ENCODE data around the gene FSTL1.

FSTL1 gene

GRCh38 chr3:120369037-120369467 is 81.7 kb downstream of the FSTL1 start:
- H3K36me3 ChIP-seq (ENCODE audit: control insufficient read depth in 1 of 2, insufficient read depth in 2 of 2, low read length in 2 of 2) = no peaks in the 10 kb centered on the region
- no peak overlapping the region for H3K27ac ChIP-seq (ENCODE audit: low read depth, low read length)
- H3K27me3 ChIP-seq (ENCODE audit: control insufficient read depth in 1 of 2, insufficient read depth in 2 of 2, low read length in 2 of 2) = no peaks in the 10 kb centered on the region
- no peak overlapping the region for H3K4me3 ChIP-seq (ENCODE audit: low read depth in 1 of 2, low read length in 2 of 2)
- H3K4me1 ChIP-seq (ENCODE audit: control insufficient read depth in 1 of 2, insufficient read depth in 2 of 2, low read length in 2 of 2) = no peaks in the 10 kb centered on the region
- no peak overlapping the region for H3K9ac ChIP-seq (ENCODE audit: low read depth in 1 of 2, low read length in 2 of 2)
- H3K9me3 ChIP-seq (ENCODE audit: control insufficient read depth in 1 of 2, low read length in 2 of 2) = no peaks in the 10 kb centered on the region

- no peaks in the 10 kb centered on the region for H3K27me3 ChIP-seq (ENCODE audit: control insufficient read depth in 1 of 2, insufficient read depth in 2 of 2, low read length in 2 of 2)
- H3K27ac ChIP-seq (ENCODE audit: low read depth, low read length) = no peak overlapping the region
- no peak overlapping the region for H3K9ac ChIP-seq (ENCODE audit: low read depth in 1 of 2, low read length in 2 of 2)
- no peak overlapping the region for H3K4me3 ChIP-seq (ENCODE audit: low read depth in 1 of 2, low read length in 2 of 2)
- H3K4me1 ChIP-seq (ENCODE audit: control insufficient read depth in 1 of 2, insufficient read depth in 2 of 2, low read length in 2 of 2) = no peaks in the 10 kb centered on the region
- no peaks in the 10 kb centered on the region for H3K9me3 ChIP-seq (ENCODE audit: control insufficient read depth in 1 of 2, low read length in 2 of 2)
- no peaks in the 10 kb centered on the region for H3K36me3 ChIP-seq (ENCODE audit: control insufficient read depth in 1 of 2, insufficient read depth in 2 of 2, low read length in 2 of 2)
These were observed 82.6 kb downstream of the FSTL1 start for GRCh38 chr3:120368172-120368571.

- H3K9ac ChIP-seq (ENCODE audit: low read depth in 1 of 2, low read length in 2 of 2) = no peak overlapping the region
- H3K9me3 ChIP-seq (ENCODE audit: control insufficient read depth in 1 of 2, low read length in 2 of 2) = no peaks in the 10 kb centered on the region
- no peak overlapping the region for H3K27ac ChIP-seq (ENCODE audit: low read depth, low read length)
- no peaks in the 10 kb centered on the region for H3K36me3 ChIP-seq (ENCODE audit: control insufficient read depth in 1 of 2, insufficient read depth in 2 of 2, low read length in 2 of 2)
- no peak overlapping the region for H3K4me3 ChIP-seq (ENCODE audit: low read depth in 1 of 2, low read length in 2 of 2)
- H3K27me3 ChIP-seq (ENCODE audit: control insufficient read depth in 1 of 2, insufficient read depth in 2 of 2, low read length in 2 of 2) = no peaks in the 10 kb centered on the region
- no peaks in the 10 kb centered on the region for H3K4me1 ChIP-seq (ENCODE audit: control insufficient read depth in 1 of 2, insufficient read depth in 2 of 2, low read length in 2 of 2)
These were observed 86.0 kb downstream of the FSTL1 start for GRCh38 chr3:120364821-120365220.

GRCh38 chr3:120364101-120364500 is 86.7 kb downstream of the FSTL1 start:
- no peaks in the 10 kb centered on the region for H3K36me3 ChIP-seq (ENCODE audit: control insufficient read depth in 1 of 2, insufficient read depth in 2 of 2, low read length in 2 of 2)
- no peak overlapping the region for H3K27ac ChIP-seq (ENCODE audit: low read depth, low read length)
- H3K4me3 ChIP-seq (ENCODE audit: low read depth in 1 of 2, low read length in 2 of 2) = no peak overlapping the region
- no peaks in the 10 kb centered on the region for H3K4me1 ChIP-seq (ENCODE audit: control insufficient read depth in 1 of 2, insufficient read depth in 2 of 2, low read length in 2 of 2)
- H3K27me3 ChIP-seq (ENCODE audit: control insufficient read depth in 1 of 2, insufficient read depth in 2 of 2, low read length in 2 of 2) = no peaks in the 10 kb centered on the region
- H3K9me3 ChIP-seq (ENCODE audit: control insufficient read depth in 1 of 2, low read length in 2 of 2) = no peaks in the 10 kb centered on the region
- no peak overlapping the region for H3K9ac ChIP-seq (ENCODE audit: low read depth in 1 of 2, low read length in 2 of 2)

- Histone ChIP-seq H3K9ac (ENCODE audit: low read depth in 1 of 2, low read length in 2 of 2) (no peak overlapping the region), H3K27ac (ENCODE audit: low read depth, low read length) (no peak overlapping the region), H3K27me3 (ENCODE audit: control insufficient read depth in 1 of 2, insufficient read depth in 2 of 2, low read length in 2 of 2) (no peaks in the 10 kb centered on the region), H3K36me3 (ENCODE audit: control insufficient read depth in 1 of 2, insufficient read depth in 2 of 2, low read length in 2 of 2) (no peaks in the 10 kb centered on the region), H3K4me1 (ENCODE audit: control insufficient read depth in 1 of 2, insufficient read depth in 2 of 2, low read length in 2 of 2) (no peaks in the 10 kb centered on the region), H3K9me3 (ENCODE audit: control insufficient read depth in 1 of 2, low read length in 2 of 2) (no peaks in the 10 kb centered on the region), H3K4me3 (ENCODE audit: low read depth in 1 of 2, low read length in 2 of 2) (no peak overlapping the region)
These were observed 93.0 kb downstream of the FSTL1 start for GRCh38 chr3:120357807-120358206.

GRCh38 chr3:120355486-120355885 is 95.3 kb downstream of the FSTL1 start:
- Histone ChIP-seq H3K9ac (ENCODE audit: low read depth in 1 of 2, low read length in 2 of 2) (no peak overlapping the region), H3K4me1 (ENCODE audit: control insufficient read depth in 1 of 2, insufficient read depth in 2 of 2, low read length in 2 of 2) (no peaks in the 10 kb centered on the region), H3K9me3 (ENCODE audit: control insufficient read depth in 1 of 2, low read length in 2 of 2) (no peaks in the 10 kb centered on the region), H3K4me3 (ENCODE audit: low read depth in 1 of 2, low read length in 2 of 2) (no peak overlapping the region), H3K36me3 (ENCODE audit: control insufficient read depth in 1 of 2, insufficient read depth in 2 of 2, low read length in 2 of 2) (no peaks in the 10 kb centered on the region), H3K27me3 (ENCODE audit: control insufficient read depth in 1 of 2, insufficient read depth in 2 of 2, low read length in 2 of 2) (no peaks in the 10 kb centered on the region), H3K27ac (ENCODE audit: low read depth, low read length) (no peak overlapping the region)

GRCh38 chr3:120353463-120353862 is 97.3 kb downstream of the FSTL1 start:
- Histone ChIP-seq H3K36me3 (ENCODE audit: control insufficient read depth in 1 of 2, insufficient read depth in 2 of 2, low read length in 2 of 2) (no peaks in the 10 kb centered on the region), H3K27ac (ENCODE audit: low read depth, low read length) (no peak overlapping the region), H3K9me3 (ENCODE audit: control insufficient read depth in 1 of 2, low read length in 2 of 2) (no peaks in the 10 kb centered on the region), H3K27me3 (ENCODE audit: control insufficient read depth in 1 of 2, insufficient read depth in 2 of 2, low read length in 2 of 2) (no peaks in the 10 kb centered on the region), H3K9ac (ENCODE audit: low read depth in 1 of 2, low read length in 2 of 2) (no peak overlapping the region), H3K4me3 (ENCODE audit: low read depth in 1 of 2, low read length in 2 of 2) (no peak overlapping the region), H3K4me1 (ENCODE audit: control insufficient read depth in 1 of 2, insufficient read depth in 2 of 2, low read length in 2 of 2) (peaks cover 4% of the 10 kb centered on the region in 2 donors)

GRCh38 chr3:120352017-120352416 is 98.8 kb downstream of the FSTL1 start:
- H3K4me1 ChIP-seq (ENCODE audit: control insufficient read depth in 1 of 2, insufficient read depth in 2 of 2, low read length in 2 of 2) = peaks cover 11 to 12% of the 10 kb centered on the region in 2 donors
- no peak overlapping the region for H3K4me3 ChIP-seq (ENCODE audit: low read depth in 1 of 2, low read length in 2 of 2)
- no peak overlapping the region for H3K9ac ChIP-seq (ENCODE audit: low read depth in 1 of 2, low read length in 2 of 2)
- no peak overlapping the region for H3K27ac ChIP-seq (ENCODE audit: low read depth, low read length)
- H3K27me3 ChIP-seq (ENCODE audit: control insufficient read depth in 1 of 2, insufficient read depth in 2 of 2, low read length in 2 of 2) = no peaks in the 10 kb centered on the region
- H3K36me3 ChIP-seq (ENCODE audit: control insufficient read depth in 1 of 2, insufficient read depth in 2 of 2, low read length in 2 of 2) = no peaks in the 10 kb centered on the region
- H3K9me3 ChIP-seq (ENCODE audit: control insufficient read depth in 1 of 2, low read length in 2 of 2) = no peaks in the 10 kb centered on the region

- no peaks in the 10 kb centered on the region for H3K9me3 ChIP-seq (ENCODE audit: control insufficient read depth in 1 of 2, low read length in 2 of 2)
- H3K4me1 ChIP-seq (ENCODE audit: control insufficient read depth in 1 of 2, insufficient read depth in 2 of 2, low read length in 2 of 2) = peaks cover 12 to 18% of the 10 kb centered on the region in 2 donors
- no peaks in the 10 kb centered on the region for H3K27me3 ChIP-seq (ENCODE audit: control insufficient read depth in 1 of 2, insufficient read depth in 2 of 2, low read length in 2 of 2)
- H3K36me3 ChIP-seq (ENCODE audit: control insufficient read depth in 1 of 2, insufficient read depth in 2 of 2, low read length in 2 of 2) = peaks cover 0 to 5% of the 10 kb centered on the region in 2 donors
- H3K27ac ChIP-seq (ENCODE audit: low read depth, low read length) = no peak overlapping the region
- peak overlapping the region in 1 of 2 donors; percentile 67 for H3K9ac ChIP-seq (ENCODE audit: low read depth in 1 of 2, low read length in 2 of 2)
- peak overlapping the region in 1 of 2 donors; percentile 81 for H3K4me3 ChIP-seq (ENCODE audit: low read depth in 1 of 2, low read length in 2 of 2)
These were observed 100.3 kb downstream of the FSTL1 start for GRCh38 chr3:120350401-120350941.

GRCh38 chr3:120349855-120350125 is 101.0 kb downstream of the FSTL1 start:
- Histone ChIP-seq H3K4me3 (ENCODE audit: low read depth in 1 of 2, low read length in 2 of 2) (peak overlapping the region; percentile 81 to 91), H3K36me3 (ENCODE audit: control insufficient read depth in 1 of 2, insufficient read depth in 2 of 2, low read length in 2 of 2) (peaks cover 0 to 5% of the 10 kb centered on the region in 2 donors), H3K27me3 (ENCODE audit: control insufficient read depth in 1 of 2, insufficient read depth in 2 of 2, low read length in 2 of 2) (no peaks in the 10 kb centered on the region), H3K4me1 (ENCODE audit: control insufficient read depth in 1 of 2, insufficient read depth in 2 of 2, low read length in 2 of 2) (peaks cover 12 to 25% of the 10 kb centered on the region in 2 donors), H3K27ac (ENCODE audit: low read depth, low read length) (peak overlapping the region; percentile 69), H3K9ac (ENCODE audit: low read depth in 1 of 2, low read length in 2 of 2) (peak overlapping the region; percentile 67 to 86), H3K9me3 (ENCODE audit: control insufficient read depth in 1 of 2, low read length in 2 of 2) (no peaks in the 10 kb centered on the region)
